HCT116 (cell line): Measurements from ENCODE around the gene LRP2BP. TPM values are rescaled to one million over a fixed set of nuclear protein-coding genes. Genes with fewer than 3 reads are reported as not detected.

Experiments
- ATAC-seq: fragments of 200-7000 bp; cut with Tn5 transposase; 2 replicates; pipeline ENCODE4 v1.9.1; 2020; ENCODE audit warnings: mild to moderate bottlenecking, moderate library complexity
- BruUV-seq: library from RNA; stranded (reverse); fragments of 400-500 nt; replicated peaks from 2 replicates; lab custom pipeline; 2021; lab: Mats Ljungman, UMichigan
- CTCF ChIA-PET: fragments of 300-600 bp; sonication (Branson Sonifier 250); formaldehyde crosslinking; loops from one replicate; lab custom pipeline; 2021; ENCODE audit warnings: antibody characterized with exemption; lab: Charles Lee
- POLR2A ChIA-PET: fragments of 300-600, 350-600 bp; sonication (Branson Sonifier 250); formaldehyde crosslinking; loops from one replicate; lab custom pipeline; 2021; ENCODE audit warnings: antibody characterized with exemption; lab: Charles Lee
- RAD21 ChIA-PET, 2 experiments: fragments of 300-600 bp; sonication (Branson Sonifier 250); formaldehyde crosslinking; loops; one replicate each; lab custom pipeline; 2023; ENCODE audit warnings: low total read pairs in 2 of 2; ENCODE audit not compliant: uncharacterized antibody in 2 of 2, unreplicated experiment in 2 of 2, low non-redundant PET in 1 of 2; lab: Charles Lee
- DNase-seq: peaks from one replicate; pipeline ENCODE4 v3.0.0-alpha.2; 2010; ENCODE audit warnings: low read depth, low spot score
- H2AFZ ChIP-seq: fragments of 200-600 bp; shearing (Covaris generic), sonication (generic); 2 replicates; pipeline ENCODE4 v1.6.1; 2017; ENCODE audit warnings: low read depth, mixed run types, mixed read lengths, antibody characterized with exemption, low read length; ENCODE audit not compliant: poor library complexity, severe bottlenecking
- H3K27ac ChIP-seq: 2 replicates; pipeline ENCODE4 v1.5.1; 2012; ENCODE audit warnings: low read depth, low read length
- H3K27me3 ChIP-seq: fragments of 200-600 bp; sonication (generic); 2 replicates; pipeline ENCODE4 v1.6.1; 2016; ENCODE audit warnings: mixed run types, low read length, mixed read lengths; ENCODE audit not compliant: insufficient read depth
- H3K36me3 ChIP-seq, 2 experiments: fragments of 200-500 bp in 1 of 2; fragments of 200-600 bp in 1 of 2; sonication (Bioruptor generic) in 1 of 2; sonication (generic) in 1 of 2; 2 replicates each; pipeline versions ENCODE4 v1.5.1 to v1.6.1; 2014 to 2016; ENCODE audit warnings: low read length in 2 of 2, inconsistent platforms in 1 of 2, mixed read lengths in 1 of 2, mixed run types in 1 of 2; ENCODE audit not compliant: insufficient read depth in 2 of 2, control insufficient read depth in 1 of 2
- H3K4me1 ChIP-seq, 2 experiments: fragments of 200-600 bp in 1 of 2; sonication (generic) in 1 of 2; 2 replicates each; pipeline versions ENCODE4 v1.5.1 to v1.6.1; 2012 to 2017; ENCODE audit warnings: low read length in 2 of 2, inconsistent platforms in 1 of 2, mild to moderate bottlenecking in 1 of 2, mixed read lengths in 1 of 2, mixed run types in 1 of 2, moderate library complexity in 1 of 2; ENCODE audit not compliant: insufficient read depth in 2 of 2, control insufficient read depth in 1 of 2
- H3K4me2 ChIP-seq: fragments of 200-600 bp; sonication (generic); 2 replicates; pipeline ENCODE4 v1.6.1; 2017; ENCODE audit warnings: mixed run types, low read length, mixed read lengths
- H3K4me3 ChIP-seq, 2 experiments: fragments of 200-600 bp in 1 of 2; sonication (generic) in 1 of 2; replicated peaks in 1 of 2; 2 replicates each; pipeline ENCODE4 v1.5.1; 2011 to 2016; ENCODE audit warnings: low read length in 2 of 2, control low read depth in 1 of 2, low read depth in 1 of 2, mild to moderate bottlenecking in 1 of 2, mixed read lengths in 1 of 2, mixed run types in 1 of 2
- H3K79me2 ChIP-seq: fragments of 200-600 bp; sonication (generic); 2 replicates; pipeline ENCODE4 v1.6.1; 2017; ENCODE audit warnings: mild to moderate bottlenecking, mixed run types, low read length, moderate library complexity, mixed read lengths; ENCODE audit not compliant: insufficient read depth
- H3K9ac ChIP-seq: fragments of 200-600 bp; sonication (generic); 2 replicates; pipeline ENCODE4 v1.6.1; 2016; ENCODE audit warnings: low read length, mixed read lengths
- H3K9me2 ChIP-seq: fragments of 200-600 bp; sonication (generic), shearing (Covaris generic); 2 replicates; pipeline ENCODE4 v1.6.1; 2017; ENCODE audit warnings: mixed run types, mild to moderate bottlenecking, moderate library complexity; ENCODE audit not compliant: insufficient read depth
- H3K9me3 ChIP-seq, 2 experiments: fragments of 200-500 bp in 1 of 2; fragments of 200-600 bp in 1 of 2; sonication (Bioruptor generic) in 1 of 2; sonication (generic) in 1 of 2; 2 replicates each; pipeline ENCODE4 v1.6.1; 2014 to 2017; ENCODE audit warnings: low read length in 2 of 2, mixed read lengths in 2 of 2, inconsistent platforms in 1 of 2, low read depth in 1 of 2, mild to moderate bottlenecking in 1 of 2, mixed run types in 1 of 2, moderate library complexity in 1 of 2; ENCODE audit not compliant: control insufficient read depth in 1 of 2, insufficient read depth in 1 of 2
- H4K20me1 ChIP-seq: fragments of 200-600 bp; sonication (generic), shearing (Covaris generic); 2 replicates; pipeline ENCODE4 v1.6.1; 2017; ENCODE audit warnings: mixed run types, mild to moderate bottlenecking, moderate library complexity; ENCODE audit not compliant: insufficient read depth
- CBX3 ChIP-seq: IDR thresholded peaks from 2 replicates; pipeline ENCODE4 v1.6.1; 2012; ENCODE audit warnings: low read depth
- EGR1 ChIP-seq: IDR thresholded peaks from 2 replicates; pipeline ENCODE4 v1.6.1; 2012; ENCODE audit warnings: low read depth
- EZH2 ChIP-seq: fragments of 200-600 bp; sonication (generic); IDR thresholded peaks from 2 replicates; pipeline ENCODE4 v1.6.1; 2017; ENCODE audit warnings: antibody characterized with exemption, mixed run types
- EZH2phosphoT487 ChIP-seq: fragments of 200-600 bp; IDR thresholded peaks from 2 replicates; pipeline ENCODE4 v1.6.1; 2018; ENCODE audit warnings: antibody characterized with exemption, borderline replicate concordance
- JUND ChIP-seq: IDR thresholded peaks from 2 replicates; pipeline ENCODE4 v1.6.1; 2012
- POLR2AphosphoS5 ChIP-seq: IDR thresholded peaks from 2 replicates; pipeline ENCODE4 v1.6.1; 2011; ENCODE audit warnings: mild to moderate bottlenecking, low read depth, low read length, moderate library complexity
- RAD21 ChIP-seq: IDR thresholded peaks from 2 replicates; pipeline ENCODE4 v1.6.1; 2012; ENCODE audit warnings: low read depth, mild to moderate bottlenecking
- SIN3A ChIP-seq: IDR thresholded peaks from 2 replicates; pipeline ENCODE4 v1.6.1; 2012; ENCODE audit warnings: low read depth
- SRF ChIP-seq: IDR thresholded peaks from 2 replicates; pipeline ENCODE4 v1.6.1; 2012; ENCODE audit warnings: low read depth
- ZNF274 ChIP-seq: fragments of 200-500 bp; sonication (Bioruptor generic); IDR thresholded peaks from 2 replicates; pipeline ENCODE4 v1.6.1; 2014; ENCODE audit warnings: mild to moderate bottlenecking, low read depth, low read length, inconsistent platforms
- intact Hi-C: fragments of 100-400 bp; cut with micrococcal nuclease; formaldehyde crosslinking; loops from 2 replicates; pipeline ENCODE4 v1.10.0; 2022
- total RNA-seq: library from RNA; stranded (reverse); gene quantifications from one replicate; pipeline ENCODE4 v1.2.1, GENCODE V29; 2021; ENCODE audit not compliant: unreplicated experiment
- TF ChIP-seq, protein P1 (sequence below), 3 experiments: fragments of 200-600 bp in 1 of 3; sonication (generic) in 1 of 3; IDR thresholded peaks in 2 of 3; conservative IDR thresholded peaks in 1 of 3; 2 replicates each; pipeline ENCODE4 v1.5.1; 2012 to 2017; ENCODE audit warnings: low read depth in 2 of 3, low read length in 2 of 3, antibody characterized with exemption in 1 of 3, borderline replicate concordance in 1 of 3, control low read depth in 1 of 3, mild to moderate bottlenecking in 1 of 3, mixed read lengths in 1 of 3, mixed run types in 1 of 3, moderate library complexity in 1 of 3; ENCODE audit not compliant: insufficient read depth in 1 of 3
- TF ChIP-seq, protein P2 (sequence below): IDR thresholded peaks from 2 replicates; pipeline ENCODE4 v1.6.1; 2011; ENCODE audit warnings: mild to moderate bottlenecking, low read length, moderate library complexity; ENCODE audit not compliant: insufficient replicate concordance; ENCODE audit errors: extremely low read depth
- TF ChIP-seq, protein P3 (sequence below): IDR thresholded peaks from 2 replicates; pipeline ENCODE4 v1.6.1; 2012

LRP2BP gene
- total RNA-seq, 1 experiment from 2014 or later, result 2.9 TPM

DNA sequence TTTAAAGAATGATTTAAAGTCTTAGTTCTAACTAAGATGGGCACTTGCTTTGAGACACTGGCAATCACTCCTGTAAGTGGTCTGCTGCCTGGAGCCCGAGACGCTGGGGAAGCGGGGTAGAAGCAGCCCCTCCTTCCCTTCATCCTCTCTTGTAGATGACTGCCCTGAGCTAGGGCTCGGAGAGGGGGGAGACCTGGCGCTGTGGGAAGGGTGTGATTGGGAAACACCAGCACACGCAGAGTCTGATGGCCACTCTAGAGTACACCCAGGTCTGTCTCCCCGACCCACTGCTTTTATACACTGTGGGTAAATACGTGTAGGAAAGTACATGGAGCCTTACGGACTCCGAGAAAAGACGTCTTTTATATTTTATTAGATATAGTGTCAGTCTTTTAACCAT is 24.0 kb downstream of the LRP2BP start:
- TF ChIP-seq JUND (no peak), SIN3A (no peak), POLR2AphosphoS5 (no peak), ZNF274 (no peak), CBX3 (no peak), RAD21 (no peak), EGR1 (no peak), EZH2 (no peak), EZH2phosphoT487 (no peak), SRF (no peak)
- TF ChIP-seq, protein P1, sequence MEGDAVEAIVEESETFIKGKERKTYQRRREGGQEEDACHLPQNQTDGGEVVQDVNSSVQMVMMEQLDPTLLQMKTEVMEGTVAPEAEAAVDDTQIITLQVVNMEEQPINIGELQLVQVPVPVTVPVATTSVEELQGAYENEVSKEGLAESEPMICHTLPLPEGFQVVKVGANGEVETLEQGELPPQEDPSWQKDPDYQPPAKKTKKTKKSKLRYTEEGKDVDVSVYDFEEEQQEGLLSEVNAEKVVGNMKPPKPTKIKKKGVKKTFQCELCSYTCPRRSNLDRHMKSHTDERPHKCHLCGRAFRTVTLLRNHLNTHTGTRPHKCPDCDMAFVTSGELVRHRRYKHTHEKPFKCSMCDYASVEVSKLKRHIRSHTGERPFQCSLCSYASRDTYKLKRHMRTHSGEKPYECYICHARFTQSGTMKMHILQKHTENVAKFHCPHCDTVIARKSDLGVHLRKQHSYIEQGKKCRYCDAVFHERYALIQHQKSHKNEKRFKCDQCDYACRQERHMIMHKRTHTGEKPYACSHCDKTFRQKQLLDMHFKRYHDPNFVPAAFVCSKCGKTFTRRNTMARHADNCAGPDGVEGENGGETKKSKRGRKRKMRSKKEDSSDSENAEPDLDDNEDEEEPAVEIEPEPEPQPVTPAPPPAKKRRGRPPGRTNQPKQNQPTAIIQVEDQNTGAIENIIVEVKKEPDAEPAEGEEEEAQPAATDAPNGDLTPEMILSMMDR (IDR thresholded peaks at IDR 0.05 in 2 of 3, conservative IDR thresholded peaks at IDR 0.05 in 1 of 3; ENCODE audit: borderline replicate concordance in 1 of 3, insufficient read depth in 1 of 3, low read depth in 2 of 3, low read length in 2 of 3), result no peak
- TF ChIP-seq, protein P2, sequence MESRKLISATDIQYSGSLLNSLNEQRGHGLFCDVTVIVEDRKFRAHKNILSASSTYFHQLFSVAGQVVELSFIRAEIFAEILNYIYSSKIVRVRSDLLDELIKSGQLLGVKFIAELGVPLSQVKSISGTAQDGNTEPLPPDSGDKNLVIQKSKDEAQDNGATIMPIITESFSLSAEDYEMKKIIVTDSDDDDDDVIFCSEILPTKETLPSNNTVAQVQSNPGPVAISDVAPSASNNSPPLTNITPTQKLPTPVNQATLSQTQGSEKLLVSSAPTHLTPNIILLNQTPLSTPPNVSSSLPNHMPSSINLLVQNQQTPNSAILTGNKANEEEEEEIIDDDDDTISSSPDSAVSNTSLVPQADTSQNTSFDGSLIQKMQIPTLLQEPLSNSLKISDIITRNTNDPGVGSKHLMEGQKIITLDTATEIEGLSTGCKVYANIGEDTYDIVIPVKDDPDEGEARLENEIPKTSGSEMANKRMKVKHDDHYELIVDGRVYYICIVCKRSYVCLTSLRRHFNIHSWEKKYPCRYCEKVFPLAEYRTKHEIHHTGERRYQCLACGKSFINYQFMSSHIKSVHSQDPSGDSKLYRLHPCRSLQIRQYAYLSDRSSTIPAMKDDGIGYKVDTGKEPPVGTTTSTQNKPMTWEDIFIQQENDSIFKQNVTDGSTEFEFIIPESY, result no peak
- TF ChIP-seq, protein P3, sequence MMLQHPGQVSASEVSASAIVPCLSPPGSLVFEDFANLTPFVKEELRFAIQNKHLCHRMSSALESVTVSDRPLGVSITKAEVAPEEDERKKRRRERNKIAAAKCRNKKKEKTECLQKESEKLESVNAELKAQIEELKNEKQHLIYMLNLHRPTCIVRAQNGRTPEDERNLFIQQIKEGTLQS, result no peak
- Histone ChIP-seq H3K4me1 (no peaks in the 10 kb centered on the region), H3K9me2 (no peaks in the 10 kb centered on the region), H2AFZ (no peak overlapping the region), H3K9ac (no peak overlapping the region), H3K9me3 (no peaks in the 10 kb centered on the region), H3K36me3 (no peaks in the 10 kb centered on the region; a peak in 1 of 4 replicates), H3K27me3 (no peaks in the 10 kb centered on the region), H3K4me3 (no peak overlapping the region), H3K27ac (no peak overlapping the region), H3K79me2 (no peaks in the 10 kb centered on the region), H4K20me1 (no peaks in the 10 kb centered on the region), H3K4me2 (no peak overlapping the region)
- ChIA-PET POLR2A (no interaction called here), RAD21 (no interaction called here), CTCF (no interaction called here)
- BruUV-seq, result no TSS peak
- ATAC-seq (no peak), DNase-seq (no peak)
- intact Hi-C loops, result no loop called here
